ENCODE data around the gene RSPO3. TPM values are rescaled to one million over a fixed set of nuclear protein-coding genes. Genes with fewer than 3 reads are reported as not detected.

Gene RSPO3, protein sequence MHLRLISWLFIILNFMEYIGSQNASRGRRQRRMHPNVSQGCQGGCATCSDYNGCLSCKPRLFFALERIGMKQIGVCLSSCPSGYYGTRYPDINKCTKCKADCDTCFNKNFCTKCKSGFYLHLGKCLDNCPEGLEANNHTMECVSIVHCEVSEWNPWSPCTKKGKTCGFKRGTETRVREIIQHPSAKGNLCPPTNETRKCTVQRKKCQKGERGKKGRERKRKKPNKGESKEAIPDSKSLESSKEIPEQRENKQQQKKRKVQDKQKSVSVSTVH
- total RNA-seq: 0.53 and 5.1 TPM in 2 replicates

DNA sequence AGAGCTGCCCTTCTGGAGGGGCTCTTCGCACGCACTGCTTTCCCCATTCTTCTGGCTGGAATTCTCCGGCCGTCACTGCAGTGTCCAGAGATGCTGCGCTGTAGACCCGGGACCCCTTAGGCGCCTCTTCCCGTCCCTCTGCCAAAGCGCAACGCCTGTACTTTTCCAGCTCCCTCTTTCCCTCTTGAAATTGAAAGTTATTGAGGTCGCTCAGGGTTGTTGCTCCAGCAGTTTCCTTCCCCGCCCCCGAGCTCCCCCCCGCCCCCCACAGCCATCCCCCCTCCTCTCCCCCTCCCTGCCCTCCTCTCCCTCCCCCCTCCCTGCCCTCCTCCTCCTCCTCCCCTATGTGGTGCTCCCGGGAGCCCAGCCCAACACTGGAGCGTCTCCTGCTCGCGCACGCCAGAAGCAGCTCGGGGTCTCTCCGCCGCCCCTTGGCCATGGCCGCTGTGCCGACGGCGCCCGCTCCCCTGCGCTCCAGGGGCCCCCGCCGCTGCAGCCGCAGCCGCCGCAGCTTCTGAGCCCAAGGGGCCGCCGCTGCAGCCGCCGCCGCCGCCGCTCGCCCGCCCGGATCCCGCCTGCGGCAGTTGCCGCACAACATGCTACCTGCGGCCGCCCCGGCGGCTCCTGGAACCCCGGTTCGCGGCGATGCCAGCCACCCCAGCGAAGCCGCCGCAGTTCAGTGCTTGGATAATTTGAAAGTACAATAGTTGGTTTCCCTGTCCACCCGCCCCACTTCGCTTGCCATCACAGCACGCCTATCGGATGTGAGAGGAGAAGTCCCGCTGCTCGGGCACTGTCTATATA lies at the start of gene RSPO3:
TSS of gene RSPO3 (plus strand) at position 374 of the 804 bp plus-strand sequence. CDS start 522 bp downstream, outside the sequence.

Other genes starting within 250 kb of the RSPO3 start
- 55.3 and 56.8 TPM in 2 replicates for gene RNF146, start 148.2 kb downstream of the RSPO3 start, total RNA-seq
- gene ECHDC1, start 224.9 kb downstream of the RSPO3 start, total RNA-seq: 50.4 and 60.1 TPM in 2 replicates